ENCODE results near the gene RPRD1A. TPM values are rescaled to one million over a fixed set of nuclear protein-coding genes. Genes with fewer than 3 reads are reported as not detected.

Gene RPRD1A
- polyA plus RNA-seq, 1 of the 3 experiments (the other 2 are of a cell fraction): 28.9 TPM

DNA sequence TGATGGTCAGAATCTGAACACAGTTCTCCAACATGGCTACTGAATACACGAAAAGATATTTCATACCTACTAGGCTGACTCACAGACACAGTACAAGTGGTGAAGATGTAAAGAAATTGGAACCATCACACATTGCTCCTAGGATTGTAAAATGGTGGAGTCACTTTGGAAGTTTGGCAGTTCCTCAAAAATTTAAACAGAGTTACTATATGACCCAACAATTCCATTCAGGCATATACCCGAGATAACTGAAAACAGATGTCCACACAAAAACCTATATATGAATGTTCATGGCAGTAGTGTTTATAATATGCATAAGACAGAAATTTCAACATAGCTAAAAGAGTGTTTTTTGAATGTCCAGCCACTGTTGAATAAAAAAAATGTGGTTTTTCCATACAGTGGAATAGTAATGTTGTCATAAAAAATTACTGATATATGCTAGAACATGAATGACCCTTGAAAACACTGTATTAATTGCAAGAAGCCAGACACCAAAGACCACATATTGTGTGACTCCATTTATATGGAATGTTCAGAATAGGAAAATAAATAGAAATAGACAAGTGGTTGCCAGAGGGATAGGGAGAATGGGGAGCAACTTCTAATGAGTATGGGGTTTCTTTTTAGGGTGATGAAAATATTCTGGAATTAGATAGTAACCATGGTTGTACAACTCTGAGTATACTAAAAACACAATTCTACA, 84.8 kb downstream of the RPRD1A start:
- Histone ChIP-seq H3F3A (replicated peaks; ENCODE audit: insufficient read depth) (peaks cover 42% of the 10 kb centered on the region), H3K27me3 (ENCODE audit: insufficient read depth) (no peaks in the 10 kb centered on the region), H2AFZ (ENCODE audit: low read depth) (no peak overlapping the region), H3K9me2 (no peaks in the 10 kb centered on the region), H4K20me1 (ENCODE audit: insufficient read depth) (no peaks in the 10 kb centered on the region), H3K4me1 (ENCODE audit: control insufficient read depth in 1 of 2, insufficient read depth in 2 of 2, low read depth in 1 of 2, low read length in 1 of 2) (0 out of 4 replicates have a peak, but pooled peaks cover 0 to 14% of the 10 kb centered on the region in 2 experiments), H3K9ac (no peak overlapping the region), H3K4me3 (ENCODE audit: low read depth in 2 of 2, low read length in 1 of 2) (no peak overlapping the region), H3K79me2 (ENCODE audit: insufficient read depth) (no peaks in the 10 kb centered on the region), H3K27ac (ENCODE audit: low read depth in 2 of 2, low read length in 1 of 2) (peak overlapping the region in 1 of 2 experiments; percentile 62; a peak in 2 of 4 replicates), H3K4me2 (no peak overlapping the region), H3K36me3 (replicated peaks in 1 of 2; ENCODE audit: control insufficient read depth in 1 of 2, insufficient read depth in 2 of 2, low read length in 1 of 2) (peaks cover 30 to 40% of the 10 kb centered on the region in 2 experiments), H3K9me3 (no peaks in the 10 kb centered on the region)
- CTCF ChIA-PET: no interaction called here
- POLR2A ChIA-PET: no interaction called here
- TF ChIP-seq, protein P1, sequence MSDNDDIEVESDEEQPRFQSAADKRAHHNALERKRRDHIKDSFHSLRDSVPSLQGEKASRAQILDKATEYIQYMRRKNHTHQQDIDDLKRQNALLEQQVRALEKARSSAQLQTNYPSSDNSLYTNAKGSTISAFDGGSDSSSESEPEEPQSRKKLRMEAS (IDR thresholded peaks at IDR 0.05; ENCODE audit: low read depth): no peak
- TF ChIP-seq PBX3 (IDR thresholded peaks at IDR 0.05) (peak; percentile 32; the same call in 1 of the 2 replicates), RCOR1 (IDR thresholded peaks at IDR 0.05; ENCODE audit: low read length) (no peak), NFIC (IDR thresholded peaks at IDR 0.05; ENCODE audit: borderline replicate concordance) (0 out of 2 replicates have a peak, but pooled peaks have one; percentile 28), FOSL2 (IDR thresholded peaks at IDR 0.05; ENCODE audit: borderline replicate concordance, low read depth) (0 out of 2 replicates have a peak, but pooled peaks have one; percentile 28), TCF12 (IDR thresholded peaks at IDR 0.05) (peak; percentile 89), FOXJ3 (CRISPR knock-in tag; IDR thresholded peaks at IDR 0.05) (no peak)
- 25% methylated on average over 2 of the region's 2 CpGs for WGBS (ENCODE audit: low lambda C conversion rate)
- no peak for DNase-seq

DNA sequence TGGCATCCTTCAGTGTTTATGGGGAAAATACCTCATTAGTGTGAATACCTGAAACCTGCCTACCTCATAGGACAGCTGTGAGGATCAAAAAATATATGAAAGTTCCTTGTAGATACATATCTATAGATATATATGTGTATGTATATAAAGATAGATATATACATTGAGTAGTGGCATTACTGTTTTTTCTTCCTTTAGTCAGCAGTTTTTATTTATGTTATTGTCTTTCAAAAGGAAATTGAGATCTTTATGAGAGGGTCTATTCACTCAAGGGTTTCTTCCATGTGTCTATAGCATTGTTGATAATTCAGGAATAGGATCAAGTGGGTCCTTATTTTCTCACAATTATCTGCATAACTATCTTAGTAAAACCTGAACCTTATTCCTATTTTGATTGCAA, 88.2 kb downstream of the RPRD1A start:
- Histone ChIP-seq H3K4me2 (no peak overlapping the region), H3K36me3 (replicated peaks in 1 of 2; ENCODE audit: control insufficient read depth in 1 of 2, insufficient read depth in 2 of 2, low read length in 1 of 2) (peaks cover 57 to 70% of the 10 kb centered on the region in 2 experiments), H3K9ac (no peak overlapping the region), H3F3A (replicated peaks; ENCODE audit: insufficient read depth) (peaks cover 42% of the 10 kb centered on the region), H3K9me3 (no peaks in the 10 kb centered on the region), H3K9me2 (no peaks in the 10 kb centered on the region), H3K27ac (ENCODE audit: low read depth in 2 of 2, low read length in 1 of 2) (no peak overlapping the region), H3K4me3 (ENCODE audit: low read depth in 2 of 2, low read length in 1 of 2) (no peak overlapping the region), H3K4me1 (ENCODE audit: control insufficient read depth in 1 of 2, insufficient read depth in 2 of 2, low read depth in 1 of 2, low read length in 1 of 2) (peaks cover 0 to 18% of the 10 kb centered on the region in 2 experiments; a peak in 2 of 4 replicates), H3K27me3 (ENCODE audit: insufficient read depth) (no peaks in the 10 kb centered on the region), H2AFZ (ENCODE audit: low read depth) (no peak overlapping the region), H4K20me1 (ENCODE audit: insufficient read depth) (no peaks in the 10 kb centered on the region), H3K79me2 (ENCODE audit: insufficient read depth) (peaks cover 18% of the 10 kb centered on the region)
- TF ChIP-seq CHD2 (IDR thresholded peaks at IDR 0.05; ENCODE audit: low read length, partially characterized antibody) (no peak), MEF2A (IDR thresholded peaks at IDR 0.05; ENCODE audit: borderline replicate concordance, low read depth) (no peak), IRF3 (IDR thresholded peaks at IDR 0.05; ENCODE audit: low read depth, low read length) (no peak), TEAD4 (IDR thresholded peaks at IDR 0.05; ENCODE audit: borderline replicate concordance, insufficient read depth) (no peak), EP300 (IDR thresholded peaks at IDR 0.05; ENCODE audit: borderline replicate concordance in 1 of 2, low read depth in 1 of 2, low read length in 1 of 2) (no peak), FOXM1 (IDR thresholded peaks at IDR 0.05; ENCODE audit: low read depth) (no peak), ELF1 (IDR thresholded peaks at IDR 0.05) (no peak)
- TF ChIP-seq, protein P2, sequence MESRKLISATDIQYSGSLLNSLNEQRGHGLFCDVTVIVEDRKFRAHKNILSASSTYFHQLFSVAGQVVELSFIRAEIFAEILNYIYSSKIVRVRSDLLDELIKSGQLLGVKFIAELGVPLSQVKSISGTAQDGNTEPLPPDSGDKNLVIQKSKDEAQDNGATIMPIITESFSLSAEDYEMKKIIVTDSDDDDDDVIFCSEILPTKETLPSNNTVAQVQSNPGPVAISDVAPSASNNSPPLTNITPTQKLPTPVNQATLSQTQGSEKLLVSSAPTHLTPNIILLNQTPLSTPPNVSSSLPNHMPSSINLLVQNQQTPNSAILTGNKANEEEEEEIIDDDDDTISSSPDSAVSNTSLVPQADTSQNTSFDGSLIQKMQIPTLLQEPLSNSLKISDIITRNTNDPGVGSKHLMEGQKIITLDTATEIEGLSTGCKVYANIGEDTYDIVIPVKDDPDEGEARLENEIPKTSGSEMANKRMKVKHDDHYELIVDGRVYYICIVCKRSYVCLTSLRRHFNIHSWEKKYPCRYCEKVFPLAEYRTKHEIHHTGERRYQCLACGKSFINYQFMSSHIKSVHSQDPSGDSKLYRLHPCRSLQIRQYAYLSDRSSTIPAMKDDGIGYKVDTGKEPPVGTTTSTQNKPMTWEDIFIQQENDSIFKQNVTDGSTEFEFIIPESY (IDR thresholded peaks at IDR 0.05; ENCODE audit: borderline replicate concordance, low read depth): no peak
- POLR2A ChIA-PET: no interaction called here
- no peak for DNase-seq
- CTCF ChIA-PET: no interaction called here

Data from SK-N-SH (cell line).